Endothelial cell of umbilical vein (primary cell): ENCODE data around the gene SLC22A23. TPM values are rescaled to one million over a fixed set of nuclear protein-coding genes. Genes with fewer than 3 reads are reported as not detected.

ENCODE experiments used
- BruUV-seq: library from RNA; stranded (reverse); fragments of 400-500 nt; replicated peaks from 2 replicates; lab custom pipeline; 2021; lab: Mats Ljungman, UMichigan
- CTCF ChIA-PET: fragments of 300-600, 350-600 bp; sonication (Branson Sonifier 250); formaldehyde crosslinking; loops from one replicate; lab custom pipeline; 2021; ENCODE audit warnings: antibody characterized with exemption, inconsistent platforms; lab: Charles Lee
- POLR2A ChIA-PET: fragments of 300-600, 350-600 bp; sonication (Branson Sonifier 250); formaldehyde crosslinking; loops from one replicate; lab custom pipeline; 2021; ENCODE audit warnings: antibody characterized with exemption, inconsistent platforms; lab: Charles Lee
- DNase-seq: peaks from one replicate; pipeline ENCODE4 v3.0.0-alpha.2; 2011; ENCODE audit warnings: low read depth, low spot score
- FAIRE-seq: peaks from 2 replicates; lab custom pipeline; 2011; peaks lifted over from hg19 to GRCh38; lab: Jason Lieb, UNC
- H2AFZ ChIP-seq: 2 replicates; pipeline ENCODE4 v1.6.0; 2012; ENCODE audit warnings: low read depth, low read length, control low read depth, inconsistent platforms
- H3K27ac ChIP-seq: 2 replicates; pipeline ENCODE4 v1.5.1; 2011; ENCODE audit warnings: low read depth, mild to moderate bottlenecking, control low read depth, low read length, moderate library complexity; ENCODE audit not compliant: insufficient read depth
- H3K27me3 ChIP-seq, 2 experiments: 2 replicates each; pipeline versions ENCODE4 v1.6.0 to v1.6.1; 2011; ENCODE audit warnings: low read length in 2 of 2, mixed read lengths in 1 of 2; ENCODE audit not compliant: control insufficient read depth in 2 of 2, insufficient read depth in 2 of 2
- H3K36me3 ChIP-seq, 2 experiments: 2 replicates in 1 of 2; 3 replicates in 1 of 2; pipeline ENCODE4 v1.5.1; 2011; ENCODE audit warnings: low read length in 2 of 2, mild to moderate bottlenecking in 1 of 2, moderate library complexity in 1 of 2; ENCODE audit not compliant: control insufficient read depth in 2 of 2, insufficient read depth in 2 of 2; ENCODE audit errors: extremely low read depth in 1 of 2
- H3K4me1 ChIP-seq: 3 replicates; pipeline ENCODE4 v1.5.1; 2011; ENCODE audit warnings: mild to moderate bottlenecking, low read length; ENCODE audit not compliant: control insufficient read depth, insufficient read depth; ENCODE audit errors: extremely low read depth
- H3K4me2 ChIP-seq: 2 replicates; pipeline ENCODE4 v1.6.1; 2011; ENCODE audit warnings: low read length, control low read depth, mixed read lengths; ENCODE audit not compliant: insufficient read depth
- H3K4me3 ChIP-seq, 3 experiments: fragments of 200-600 bp in 1 of 3; sonication (generic), shearing (Covaris generic) in 1 of 3; replicated peaks in 1 of 3; 2 replicates each; pipeline ENCODE4 v1.5.1; 2011 to 2016; ENCODE audit warnings: control low read depth in 3 of 3, low read length in 3 of 3, mild to moderate bottlenecking in 2 of 3, inconsistent platforms in 1 of 3, low read depth in 1 of 3, moderate library complexity in 1 of 3; ENCODE audit not compliant: insufficient read depth in 1 of 3
- H3K79me2 ChIP-seq: 2 replicates; pipeline ENCODE4 v1.6.0; 2012; ENCODE audit warnings: low read length, inconsistent platforms; ENCODE audit not compliant: control insufficient read depth, insufficient read depth
- H3K9ac ChIP-seq: replicated peaks from 2 replicates; pipeline ENCODE3; 2011; ENCODE audit warnings: low read length, control low read depth; ENCODE audit not compliant: insufficient read depth; ENCODE audit errors: extremely low read depth
- H3K9me1 ChIP-seq: replicated peaks from 3 replicates; pipeline ENCODE4 v1.6.0; 2011; ENCODE audit warnings: mild to moderate bottlenecking, low read length; ENCODE audit not compliant: control insufficient read depth, insufficient read depth; ENCODE audit errors: extremely low read depth
- H3K9me3 ChIP-seq: replicated peaks from 2 replicates; pipeline ENCODE4 v1.5.1; 2012; ENCODE audit warnings: low read length, inconsistent platforms; ENCODE audit not compliant: control insufficient read depth, insufficient read depth
- H4K20me1 ChIP-seq: replicated peaks from 2 replicates; pipeline ENCODE3; 2011; ENCODE audit warnings: mild to moderate bottlenecking, low read length; ENCODE audit not compliant: control insufficient read depth, insufficient read depth; ENCODE audit errors: extremely low read depth
- EZH2 ChIP-seq: IDR thresholded peaks from 2 replicates; pipeline ENCODE4 v1.6.1; 2012; ENCODE audit warnings: borderline replicate concordance, low read depth, mild to moderate bottlenecking, moderate library complexity, low read length, inconsistent platforms; ENCODE audit not compliant: severe bottlenecking
- FOS ChIP-seq: IDR thresholded peaks from 2 replicates; pipeline ENCODE4 v1.6.1; 2011; ENCODE audit warnings: mild to moderate bottlenecking, low read length, moderate library complexity, borderline replicate concordance; ENCODE audit not compliant: insufficient read depth
- GATA2 ChIP-seq: IDR thresholded peaks from 2 replicates; pipeline ENCODE4 v1.7.0; 2011; ENCODE audit warnings: low read depth, mild to moderate bottlenecking, moderate library complexity, mixed read lengths, low read length; ENCODE audit not compliant: insufficient read length, insufficient read depth
- JUN ChIP-seq: IDR thresholded peaks from 2 replicates; pipeline ENCODE4 v1.6.1; 2011; ENCODE audit warnings: borderline replicate concordance, low read depth; ENCODE audit not compliant: insufficient read length, insufficient read depth
- MYC ChIP-seq: IDR thresholded peaks from one replicate; pipeline ENCODE4 v1.6.1; 2011; ENCODE audit warnings: mild to moderate bottlenecking, low read depth, low read length
- POLR2A ChIP-seq: IDR thresholded peaks from 2 replicates; pipeline ENCODE4 v1.6.1; 2012; ENCODE audit warnings: low read depth, mild to moderate bottlenecking, control low read depth, low read length
- POLR2AphosphoS5 ChIP-seq: IDR thresholded peaks from 2 replicates; pipeline ENCODE4 v1.6.1; 2012; ENCODE audit warnings: low read depth, mild to moderate bottlenecking, control low read depth, low read length, moderate library complexity; ENCODE audit not compliant: insufficient read depth
- dilution Hi-C: fragments of 300-500 bp; cut with MboI; formaldehyde crosslinking; loops from one replicate; pipeline ENCODE4 v1.15.0; 2019; ENCODE audit warnings: low sequenced_read_pairs; ENCODE audit not compliant: extremely low pct_ligation_motif_present
- intact Hi-C: fragments of 100-400 bp; cut with micrococcal nuclease; formaldehyde crosslinking; loops from one replicate; pipeline ENCODE4 v1.10.0; 2022
- polyA plus RNA-seq, 4 experiments: library from polyadenylated mRNA; depleted of rRNA in 3 of 4; stranded (reverse) in 3 of 4; unstranded in 1 of 4; fragments of >200 nt; gene quantifications; 2 replicates each; pipeline versions ENCODE4 v1.2.1 to v1.2.3, GENCODE V29; 2011 to 2012; ENCODE audit warnings: missing spikeins in 1 of 4
- total RNA-seq: library from RNA; stranded (reverse); gene quantifications from 2 replicates; pipeline ENCODE4 v1.2.3, GENCODE V29; 2021
- TF ChIP-seq, protein P1 (sequence below), 2 donors: IDR thresholded peaks; 1 replicate in 1 of 2; 2 replicates in 1 of 2; pipeline ENCODE4 v1.5.1; 2011; ENCODE audit warnings: low read length in 2 of 2, mild to moderate bottlenecking in 2 of 2, moderate library complexity in 2 of 2, control low read depth in 1 of 2, inconsistent platforms in 1 of 2, low read depth in 1 of 2; ENCODE audit not compliant: insufficient read depth in 1 of 2; ENCODE audit errors: extremely low read depth in 1 of 2
- TF ChIP-seq, protein P2 (sequence below): IDR thresholded peaks from 2 replicates; pipeline ENCODE4 v1.6.1; 2011; ENCODE audit not compliant: insufficient read depth, insufficient read length

Gene SLC22A23
- total and polyA plus RNA-seq, 2 donors (not counting 3 experiments of a cell fraction or from before 2014, with no cell fraction given), result 4.2 to 14.3 TPM

DNA sequence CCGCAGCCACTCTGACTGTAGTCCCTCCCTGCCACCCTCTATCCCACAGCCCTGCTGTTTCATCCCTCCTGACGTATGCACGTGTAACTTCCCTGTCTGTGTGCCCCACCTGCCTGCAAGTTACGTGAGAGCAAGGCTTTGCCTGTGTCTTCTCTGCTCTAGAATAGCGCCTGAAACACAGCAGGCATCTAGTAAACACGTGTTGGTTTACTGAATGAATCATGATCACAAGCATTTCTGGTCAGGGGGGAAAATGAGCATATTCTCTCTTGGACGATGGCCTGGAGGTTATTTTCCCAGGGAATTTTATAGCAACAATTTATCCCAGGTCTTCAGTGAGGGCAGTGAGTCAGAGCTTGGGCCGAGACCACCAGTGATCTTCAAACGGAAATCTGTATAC lies 159.8 kb downstream of the SLC22A23 start:
- DNase-seq, result no peak
- Histone ChIP-seq H3K4me2 (no peak overlapping the region), H3K9me1 (no peaks in the 10 kb centered on the region), H4K20me1 (no peaks in the 10 kb centered on the region), H3K79me2 (no peaks in the 10 kb centered on the region), H2AFZ (no peak overlapping the region), H3K27ac (no peak overlapping the region), H3K4me3 (no peak overlapping the region), H3K4me1 (peaks cover 2% of the 10 kb centered on the region), H3K36me3 (peaks cover 0 to 2% of the 10 kb centered on the region in 2 experiments), H3K9me3 (no peaks in the 10 kb centered on the region), H3K27me3 (no peaks in the 10 kb centered on the region), H3K9ac (no peak overlapping the region)
- no TSS peak for BruUV-seq
- POLR2A ChIA-PET, result no interaction called here
- dilution Hi-C loops, result loop anchor here (25.0 kb wide), 1 partner anchor 690 kb away; no protein-coding TSS in a partner anchor
- CTCF ChIA-PET, result interaction anchor here (1.4 kb wide), 1 partner anchor 436 kb away, joined by 3 read pairs; no protein-coding TSS in a partner anchor
- TF ChIP-seq FOS (no peak), GATA2 (no peak)
- intact Hi-C loops, result no loop called here
- FAIRE-seq, result no peak

DNA sequence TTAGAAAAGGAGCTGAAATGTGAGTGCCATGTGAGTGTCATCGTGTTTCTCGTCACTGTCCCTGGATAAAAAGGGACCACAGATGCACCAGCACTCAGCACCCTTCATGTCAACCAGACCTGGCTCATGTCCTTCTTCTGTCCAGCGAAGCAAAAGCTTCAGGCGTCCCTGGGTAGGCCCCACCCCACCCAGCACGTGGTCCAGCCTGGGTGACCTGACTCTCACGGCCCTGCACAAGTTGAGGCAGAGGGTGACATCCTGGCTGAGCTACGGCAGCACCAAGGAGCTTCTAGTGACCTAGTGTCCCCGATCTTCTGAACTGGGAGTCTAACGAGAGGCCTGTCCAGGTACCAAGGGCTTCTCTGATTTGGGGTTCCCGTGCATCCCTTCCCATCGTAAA lies 160.3 kb downstream of the SLC22A23 start:
- no peak overlapping the region for H2AFZ ChIP-seq

More for the DNA sequence above, 160.3 kb downstream of the SLC22A23 start:
- POLR2A ChIA-PET, result interaction anchor here (0.5 kb wide), 1 partner anchor 28 kb away, joined by 3 read pairs; no protein-coding TSS in a partner anchor
- CTCF ChIA-PET, result interaction anchor here (1.0 to 1.6 kb wide), 5 partner anchors 9 to 682 kb away, joined by 3 to 6 read pairs (median 4); no protein-coding TSS in a partner anchor
- no peak for TF ChIP-seq EZH2
- no peak for TF ChIP-seq POLR2AphosphoS5
- TF ChIP-seq, protein P1, sequence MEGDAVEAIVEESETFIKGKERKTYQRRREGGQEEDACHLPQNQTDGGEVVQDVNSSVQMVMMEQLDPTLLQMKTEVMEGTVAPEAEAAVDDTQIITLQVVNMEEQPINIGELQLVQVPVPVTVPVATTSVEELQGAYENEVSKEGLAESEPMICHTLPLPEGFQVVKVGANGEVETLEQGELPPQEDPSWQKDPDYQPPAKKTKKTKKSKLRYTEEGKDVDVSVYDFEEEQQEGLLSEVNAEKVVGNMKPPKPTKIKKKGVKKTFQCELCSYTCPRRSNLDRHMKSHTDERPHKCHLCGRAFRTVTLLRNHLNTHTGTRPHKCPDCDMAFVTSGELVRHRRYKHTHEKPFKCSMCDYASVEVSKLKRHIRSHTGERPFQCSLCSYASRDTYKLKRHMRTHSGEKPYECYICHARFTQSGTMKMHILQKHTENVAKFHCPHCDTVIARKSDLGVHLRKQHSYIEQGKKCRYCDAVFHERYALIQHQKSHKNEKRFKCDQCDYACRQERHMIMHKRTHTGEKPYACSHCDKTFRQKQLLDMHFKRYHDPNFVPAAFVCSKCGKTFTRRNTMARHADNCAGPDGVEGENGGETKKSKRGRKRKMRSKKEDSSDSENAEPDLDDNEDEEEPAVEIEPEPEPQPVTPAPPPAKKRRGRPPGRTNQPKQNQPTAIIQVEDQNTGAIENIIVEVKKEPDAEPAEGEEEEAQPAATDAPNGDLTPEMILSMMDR (IDR thresholded peaks at IDR 0.05; ENCODE audit: extremely low read depth in 1 of 2, insufficient read depth in 1 of 2, low read depth in 1 of 2, low read length in 2 of 2), result no peak
- no peak for TF ChIP-seq MYC
- no peak for TF ChIP-seq JUN
- TF ChIP-seq GATA2, result no peak
- TF ChIP-seq, protein P2, sequence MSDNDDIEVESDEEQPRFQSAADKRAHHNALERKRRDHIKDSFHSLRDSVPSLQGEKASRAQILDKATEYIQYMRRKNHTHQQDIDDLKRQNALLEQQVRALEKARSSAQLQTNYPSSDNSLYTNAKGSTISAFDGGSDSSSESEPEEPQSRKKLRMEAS, result no peak
- TF ChIP-seq POLR2A, result no peak
- no peak for TF ChIP-seq FOS
- H3K4me1 ChIP-seq, result peaks cover 6% of the 10 kb centered on the region
- H3K36me3 ChIP-seq, result peaks cover 0 to 2% of the 10 kb centered on the region in 2 experiments
- dilution Hi-C loops (loop anchor here (25.0 kb wide), 1 partner anchor 691 kb away; no protein-coding TSS in a partner anchor), intact Hi-C loops (no loop called here)
- DNase-seq (no peak), FAIRE-seq (no peak)
- H3K9me1 ChIP-seq, result no peaks in the 10 kb centered on the region
- no peaks in the 10 kb centered on the region for H3K27me3 ChIP-seq
- no peak overlapping the region for H3K27ac ChIP-seq
- H4K20me1 ChIP-seq, result no peaks in the 10 kb centered on the region
- no peaks in the 10 kb centered on the region for H3K9me3 ChIP-seq
- no peaks in the 10 kb centered on the region for H3K79me2 ChIP-seq
- BruUV-seq, result no TSS peak
- H3K9ac ChIP-seq, result no peak overlapping the region
- H3K4me2 ChIP-seq, result no peak overlapping the region
- no peak overlapping the region for H3K4me3 ChIP-seq
